Ascending aorta (tissue), 2 donors: ENCODE data around the gene GLOD4. TPM values are rescaled to one million over a fixed set of nuclear protein-coding genes. Genes with fewer than 3 reads are reported as not detected.

Source experiments
- DNase-seq, 2 donors: peaks; one replicate each; pipeline ENCODE4 v3.0.0-alpha.2; 2019; ENCODE audit warnings: low spot score in 2 of 2
- H3K27ac ChIP-seq, 2 donors: fragments of 200-600 bp; sonication (generic); one replicate each; pipeline ENCODE4 v1.5.1; 2016 to 2017; ENCODE audit warnings: mild to moderate bottlenecking in 1 of 2
- H3K27me3 ChIP-seq: fragments of 200-600 bp; sonication (generic); one replicate; pipeline ENCODE4 v1.5.1; 2017
- H3K36me3 ChIP-seq, 2 donors: fragments of 200-600 bp; sonication (generic); one replicate each; pipeline ENCODE4 v1.5.1; 2016
- H3K4me1 ChIP-seq, 2 donors: fragments of 200-600 bp; sonication (generic); one replicate each; pipeline ENCODE4 v1.5.1; 2016 to 2017; ENCODE audit warnings: mild to moderate bottlenecking in 1 of 2
- H3K4me3 ChIP-seq, 2 donors: fragments of 200-600 bp; sonication (generic); one replicate each; pipeline ENCODE4 v1.5.1; 2016 to 2017; ENCODE audit warnings: mild to moderate bottlenecking in 1 of 2
- H3K9me3 ChIP-seq, 2 donors: fragments of 200-600 bp; sonication (generic); one replicate each; pipeline ENCODE4 v1.5.1; 2016
- CTCF ChIP-seq, 3 experiments: fragments of 200-600 bp in 2 of 3; fragments of 450-650 bp in 1 of 3; sonication (generic) in 2 of 3; IDR thresholded peaks; one replicate each; pipeline ENCODE4 v1.5.1; 2016 to 2019; ENCODE audit warnings: antibody characterized with exemption in 3 of 3, mild to moderate bottlenecking in 1 of 3, moderate library complexity in 1 of 3
- intact Hi-C: fragments of 100-400 bp; cut with DNase I; formaldehyde crosslinking; loops from one replicate; pipeline ENCODE4 v1.15.1; 2023
- total RNA-seq: library from RNA; depleted of rRNA; stranded (reverse); fragments of >200 nt; gene quantifications from one replicate; pipeline ENCODE4 v1.1.0, GENCODE V29; 2016

Gene GLOD4
- total RNA-seq, 1 donor from 2014 or later = 148 TPM

- Histone ChIP-seq H3K4me3 (no peak overlapping the region), H3K9me3 (no peaks in the 10 kb centered on the region), H3K27ac (no peak overlapping the region), H3K4me1 (no peaks in the 10 kb centered on the region), H3K36me3 (no peaks in the 10 kb centered on the region), H3K27me3 (no peaks in the 10 kb centered on the region)
- no peak for TF ChIP-seq CTCF (IDR thresholded peaks at IDR 0.05)
- no peak for DNase-seq
- intact Hi-C loops = no loop called here
Measured at GRCh38 chr17:804541-805435, 22.7 kb upstream of the GLOD4 start.

- H3K9me3 ChIP-seq = no peaks in the 10 kb centered on the region
- intact Hi-C loops = no loop called here
- no peaks in the 10 kb centered on the region for H3K4me1 ChIP-seq
- no peak for DNase-seq
- H3K27ac ChIP-seq = no peak overlapping the region
- no peaks in the 10 kb centered on the region for H3K36me3 ChIP-seq
- TF ChIP-seq CTCF (IDR thresholded peaks at IDR 0.05) = no peak
- no peaks in the 10 kb centered on the region for H3K27me3 ChIP-seq
- H3K4me3 ChIP-seq = no peak overlapping the region
Measured at GRCh38 chr17:802901-803881, 21.1 kb upstream of the GLOD4 start.

- no peaks in the 10 kb centered on the region for H3K36me3 ChIP-seq
- no peak for TF ChIP-seq CTCF (IDR thresholded peaks at IDR 0.05)
Measured at GRCh38 chr17:802481-802880, 20.4 kb upstream of the GLOD4 start.

GRCh38 chr17:801660-802059, 19.6 kb upstream of the GLOD4 start:
- Histone ChIP-seq H3K4me1 (no peaks in the 10 kb centered on the region), H3K4me3 (no peak overlapping the region), H3K27ac (no peak overlapping the region), H3K36me3 (no peaks in the 10 kb centered on the region), H3K9me3 (no peaks in the 10 kb centered on the region), H3K27me3 (no peaks in the 10 kb centered on the region)
- TF ChIP-seq CTCF (IDR thresholded peaks at IDR 0.05) = no peak
- intact Hi-C loops = no loop called here
- DNase-seq = no peak

More at GRCh38 chr17:802481-802880, 20.4 kb upstream of the GLOD4 start:
- no peak overlapping the region for H3K27ac ChIP-seq
- no peaks in the 10 kb centered on the region for H3K4me1 ChIP-seq
- no peak for DNase-seq
- intact Hi-C loops = no loop called here
- H3K4me3 ChIP-seq = no peak overlapping the region
- H3K9me3 ChIP-seq = no peaks in the 10 kb centered on the region
- no peaks in the 10 kb centered on the region for H3K27me3 ChIP-seq

- no peaks in the 10 kb centered on the region for H3K27me3 ChIP-seq
- H3K9me3 ChIP-seq = no peaks in the 10 kb centered on the region
- no peak overlapping the region for H3K4me3 ChIP-seq
- no peaks in the 10 kb centered on the region for H3K4me1 ChIP-seq
- TF ChIP-seq CTCF (IDR thresholded peaks at IDR 0.05) = no peak
- intact Hi-C loops = no loop called here
- H3K36me3 ChIP-seq = no peaks in the 10 kb centered on the region
- no peak overlapping the region for H3K27ac ChIP-seq
- no peak for DNase-seq
Measured at GRCh38 chr17:800446-801242, 18.6 kb upstream of the GLOD4 start.
